Parathyroid adenoma (tissue), 2 donors: ENCODE data around the gene AFM.

Experiments
- H2AFZ ChIP-seq: fragments of 300-600 bp; sonication (generic); one replicate; pipeline ENCODE4 v1.7.0; 2017; ENCODE audit warnings: antibody characterized with exemption, mild to moderate bottlenecking
- H3K27ac ChIP-seq: fragments of 300-600 bp; sonication (generic); one replicate; pipeline ENCODE4 v1.7.0; 2017
- H3K27me3 ChIP-seq: fragments of 300-600 bp; sonication (generic); one replicate; pipeline ENCODE4 v1.7.0; 2017; ENCODE audit warnings: low read length; ENCODE audit not compliant: control insufficient read depth, insufficient read depth
- H3K36me3 ChIP-seq: fragments of 300-600 bp; sonication (generic); one replicate; pipeline ENCODE4 v1.7.0; 2017; ENCODE audit warnings: low read length; ENCODE audit not compliant: control insufficient read depth, insufficient read depth
- H3K4me1 ChIP-seq: fragments of 300-600 bp; sonication (generic); one replicate; pipeline ENCODE4 v1.7.0; 2017; ENCODE audit warnings: control low read depth
- H3K4me2 ChIP-seq: fragments of 300-600 bp; sonication (generic); one replicate; pipeline ENCODE4 v1.7.0; 2017; ENCODE audit warnings: low read length
- H3K4me3 ChIP-seq: fragments of 300-600 bp; sonication (generic); one replicate; pipeline ENCODE4 v1.7.0; 2017; ENCODE audit warnings: low read depth, low read length
- H3K79me2 ChIP-seq: fragments of 300-600 bp; sonication (generic); one replicate; pipeline ENCODE4 v1.7.0; 2017; ENCODE audit warnings: control low read depth
- H3K9ac ChIP-seq: fragments of 300-600 bp; sonication (generic); one replicate; pipeline ENCODE4 v1.7.0; 2017; ENCODE audit warnings: mild to moderate bottlenecking
- H3K9me3 ChIP-seq: fragments of 300-600 bp; sonication (generic); one replicate; pipeline ENCODE4 v1.7.0; 2017; ENCODE audit warnings: low read length; ENCODE audit not compliant: control insufficient read depth
- CTCF ChIP-seq: fragments of 300-600 bp; sonication (generic); IDR thresholded peaks from one replicate; pipeline ENCODE4 v1.7.0; 2017; ENCODE audit warnings: antibody characterized with exemption, mild to moderate bottlenecking
- donor health status: primary hyperparathyroidism.

The AFM gene, protein sequence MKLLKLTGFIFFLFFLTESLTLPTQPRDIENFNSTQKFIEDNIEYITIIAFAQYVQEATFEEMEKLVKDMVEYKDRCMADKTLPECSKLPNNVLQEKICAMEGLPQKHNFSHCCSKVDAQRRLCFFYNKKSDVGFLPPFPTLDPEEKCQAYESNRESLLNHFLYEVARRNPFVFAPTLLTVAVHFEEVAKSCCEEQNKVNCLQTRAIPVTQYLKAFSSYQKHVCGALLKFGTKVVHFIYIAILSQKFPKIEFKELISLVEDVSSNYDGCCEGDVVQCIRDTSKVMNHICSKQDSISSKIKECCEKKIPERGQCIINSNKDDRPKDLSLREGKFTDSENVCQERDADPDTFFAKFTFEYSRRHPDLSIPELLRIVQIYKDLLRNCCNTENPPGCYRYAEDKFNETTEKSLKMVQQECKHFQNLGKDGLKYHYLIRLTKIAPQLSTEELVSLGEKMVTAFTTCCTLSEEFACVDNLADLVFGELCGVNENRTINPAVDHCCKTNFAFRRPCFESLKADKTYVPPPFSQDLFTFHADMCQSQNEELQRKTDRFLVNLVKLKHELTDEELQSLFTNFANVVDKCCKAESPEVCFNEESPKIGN

DNA sequence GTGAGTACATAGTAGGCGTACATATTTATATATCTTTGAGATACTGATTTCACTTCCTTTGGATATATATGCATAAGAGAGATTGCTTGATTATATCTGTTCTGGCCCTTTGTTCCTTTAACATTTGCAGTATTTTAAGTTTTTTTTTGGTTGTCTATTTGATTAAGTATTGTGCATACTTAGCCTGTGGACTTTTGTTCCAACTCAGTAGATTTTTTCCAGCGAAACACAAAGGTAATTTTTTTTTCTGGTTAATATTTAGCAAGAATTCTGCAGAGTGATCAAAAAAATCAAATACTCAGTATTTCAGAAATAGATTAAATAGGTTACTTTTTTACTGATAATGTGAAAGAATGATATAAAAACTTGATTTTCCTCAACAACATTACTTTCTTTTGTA is at the start of gene AFM:
Gene AFM, plus strand, starts transcription at position 388 of the 400 bp plus-strand sequence. CDS start 31 bp downstream, outside the sequence.
- Histone ChIP-seq H3K4me1 (no peaks in the 10 kb centered on the region), H3K79me2 (no peaks in the 10 kb centered on the region), H3K27me3 (no peaks in the 10 kb centered on the region), H2AFZ (no peak within 1 kb of the TSS), H3K27ac (no peak within 1 kb of the TSS), H3K4me2 (no peak within 1 kb of the TSS), H3K36me3 (no peaks in the 10 kb centered on the region), H3K9me3 (no peaks in the 10 kb centered on the region), H3K9ac (no peak within 1 kb of the TSS), H3K4me3 (no peak within 1 kb of the TSS)
- no peak for TF ChIP-seq CTCF

GRCh38 chr4:73431813-73432168 is 49.8 kb upstream of the AFM start:
- Histone ChIP-seq H3K4me1 (no peaks in the 10 kb centered on the region), H3K9ac (no peak overlapping the region), H3K4me3 (no peak overlapping the region), H3K9me3 (no peaks in the 10 kb centered on the region), H3K4me2 (no peak overlapping the region), H3K36me3 (no peaks in the 10 kb centered on the region), H2AFZ (no peak overlapping the region), H3K27me3 (no peaks in the 10 kb centered on the region), H3K79me2 (no peaks in the 10 kb centered on the region), H3K27ac (no peak overlapping the region)
- no peak for TF ChIP-seq CTCF

- Histone ChIP-seq H3K9me3 (no peaks in the 10 kb centered on the region), H3K27ac (no peak overlapping the region), H3K4me1 (no peaks in the 10 kb centered on the region), H3K9ac (no peak overlapping the region), H3K36me3 (no peaks in the 10 kb centered on the region), H2AFZ (no peak overlapping the region), H3K4me3 (no peak overlapping the region), H3K4me2 (no peak overlapping the region), H3K79me2 (no peaks in the 10 kb centered on the region), H3K27me3 (no peaks in the 10 kb centered on the region)
- no peak for TF ChIP-seq CTCF
Measured at GRCh38 chr4:73432169-73433000, 49.2 kb upstream of the AFM start.

DNA sequence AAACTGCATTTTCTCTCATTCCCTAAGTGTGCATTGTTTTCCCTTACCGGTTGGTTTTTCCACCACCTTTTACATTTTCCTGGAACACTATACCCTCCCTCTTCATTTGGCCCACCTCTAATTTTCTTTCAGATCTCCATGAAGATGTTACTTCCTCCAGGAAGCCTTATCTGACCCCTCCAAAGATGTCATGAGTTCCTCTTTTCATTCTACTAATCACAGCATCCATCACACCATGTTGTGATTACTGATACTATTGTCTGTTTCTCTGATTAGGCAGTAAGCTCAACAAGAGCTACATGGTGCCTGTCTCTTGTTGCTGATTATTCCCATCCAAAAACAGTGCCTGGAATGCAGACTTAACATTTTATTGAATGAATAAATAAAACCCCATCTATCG is 48.4 kb upstream of the AFM start:
- no peaks in the 10 kb centered on the region for H3K27me3 ChIP-seq
- H3K4me3 ChIP-seq = no peak overlapping the region

More for the DNA sequence above, 48.4 kb upstream of the AFM start:
- TF ChIP-seq CTCF = no peak
- H3K4me1 ChIP-seq = no peaks in the 10 kb centered on the region
- no peaks in the 10 kb centered on the region for H3K79me2 ChIP-seq
- H2AFZ ChIP-seq = no peak overlapping the region
- H3K9ac ChIP-seq = no peak overlapping the region
- H3K4me2 ChIP-seq = no peak overlapping the region
- H3K9me3 ChIP-seq = no peaks in the 10 kb centered on the region
- H3K36me3 ChIP-seq = no peaks in the 10 kb centered on the region
- H3K27ac ChIP-seq = no peak overlapping the region
